ENCODE measurements around the gene SLC15A4. TPM values are rescaled to one million over a fixed set of nuclear protein-coding genes. Genes with fewer than 3 reads are reported as not detected.

SLC15A4 gene
- total RNA-seq, 1 donor, result 52.5 TPM

DNA sequence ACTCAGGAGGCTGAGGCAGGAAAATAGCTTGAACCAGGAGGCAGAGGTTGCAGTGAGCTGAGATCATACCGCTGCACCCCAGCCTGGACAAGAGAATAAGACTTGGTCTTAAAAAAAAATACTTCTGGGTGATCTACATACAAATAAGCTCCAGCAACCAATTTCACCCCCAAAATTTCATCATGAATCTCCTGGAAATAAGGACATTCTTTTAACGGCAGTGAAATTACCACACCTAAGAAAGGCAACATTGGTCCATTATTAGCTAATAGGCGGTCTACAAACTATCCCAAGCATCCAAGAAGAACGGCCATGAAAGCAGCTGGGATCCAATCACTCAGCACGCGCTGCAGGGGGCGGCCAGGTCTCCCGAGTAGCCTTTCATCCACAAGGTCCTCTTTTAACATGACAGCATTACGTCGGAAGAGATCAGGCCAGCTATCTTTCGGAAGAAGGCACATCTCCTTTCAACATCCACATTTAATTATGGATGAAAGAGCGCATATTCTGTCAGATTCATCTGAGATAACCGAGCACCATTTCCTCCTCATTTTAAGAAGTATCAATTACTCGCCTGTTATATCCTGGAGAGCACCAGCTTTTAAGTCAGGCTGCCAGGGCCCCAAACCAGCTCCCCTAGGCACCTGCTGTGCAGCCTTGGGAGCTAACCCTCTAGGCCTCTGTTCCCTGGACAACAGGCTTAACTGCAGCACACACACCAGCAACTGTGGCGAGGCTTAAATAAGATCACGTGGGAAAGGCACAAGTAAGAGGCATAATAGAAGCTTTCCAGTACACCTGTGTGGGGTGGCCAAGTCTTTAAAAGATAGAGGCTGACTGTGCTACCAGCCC is 4.2 kb downstream of the SLC15A4 start:
- H3K36me3 ChIP-seq (ENCODE audit: insufficient read depth, low read length), result peaks cover 3% of the 10 kb centered on the region
- DNase-seq (ENCODE audit: insufficient read length, low spot score, missing footprints), result no peak
- no peak overlapping the region for H3K4me3 ChIP-seq (ENCODE audit: insufficient read depth, low read length)
- H3K27ac ChIP-seq (ENCODE audit: low read depth, low read length), result peak overlapping the region; percentile 86
- TF ChIP-seq, protein P1, sequence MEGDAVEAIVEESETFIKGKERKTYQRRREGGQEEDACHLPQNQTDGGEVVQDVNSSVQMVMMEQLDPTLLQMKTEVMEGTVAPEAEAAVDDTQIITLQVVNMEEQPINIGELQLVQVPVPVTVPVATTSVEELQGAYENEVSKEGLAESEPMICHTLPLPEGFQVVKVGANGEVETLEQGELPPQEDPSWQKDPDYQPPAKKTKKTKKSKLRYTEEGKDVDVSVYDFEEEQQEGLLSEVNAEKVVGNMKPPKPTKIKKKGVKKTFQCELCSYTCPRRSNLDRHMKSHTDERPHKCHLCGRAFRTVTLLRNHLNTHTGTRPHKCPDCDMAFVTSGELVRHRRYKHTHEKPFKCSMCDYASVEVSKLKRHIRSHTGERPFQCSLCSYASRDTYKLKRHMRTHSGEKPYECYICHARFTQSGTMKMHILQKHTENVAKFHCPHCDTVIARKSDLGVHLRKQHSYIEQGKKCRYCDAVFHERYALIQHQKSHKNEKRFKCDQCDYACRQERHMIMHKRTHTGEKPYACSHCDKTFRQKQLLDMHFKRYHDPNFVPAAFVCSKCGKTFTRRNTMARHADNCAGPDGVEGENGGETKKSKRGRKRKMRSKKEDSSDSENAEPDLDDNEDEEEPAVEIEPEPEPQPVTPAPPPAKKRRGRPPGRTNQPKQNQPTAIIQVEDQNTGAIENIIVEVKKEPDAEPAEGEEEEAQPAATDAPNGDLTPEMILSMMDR (IDR thresholded peaks at IDR 0.05; ENCODE audit: extremely low read depth, low read depth, low read length), result no peak
- peaks cover 89% of the 10 kb centered on the region for H3K79me2 ChIP-seq (ENCODE audit: insufficient read depth, low read length)
- no peaks in the 10 kb centered on the region for H3K9me3 ChIP-seq (ENCODE audit: low read depth, low read length)
- H2AFZ ChIP-seq (ENCODE audit: low read length), result no peak overlapping the region
- H3K4me1 ChIP-seq (ENCODE audit: insufficient read depth, low read length), result peaks cover 43% of the 10 kb centered on the region
- H3K4me2 ChIP-seq (ENCODE audit: insufficient read depth, low read length), result no peak overlapping the region
- no peaks in the 10 kb centered on the region for H3K27me3 ChIP-seq (ENCODE audit: insufficient read depth, low read length)
- peaks cover 10% of the 10 kb centered on the region for H4K20me1 ChIP-seq (ENCODE audit: insufficient read depth, low read length)

DNA sequence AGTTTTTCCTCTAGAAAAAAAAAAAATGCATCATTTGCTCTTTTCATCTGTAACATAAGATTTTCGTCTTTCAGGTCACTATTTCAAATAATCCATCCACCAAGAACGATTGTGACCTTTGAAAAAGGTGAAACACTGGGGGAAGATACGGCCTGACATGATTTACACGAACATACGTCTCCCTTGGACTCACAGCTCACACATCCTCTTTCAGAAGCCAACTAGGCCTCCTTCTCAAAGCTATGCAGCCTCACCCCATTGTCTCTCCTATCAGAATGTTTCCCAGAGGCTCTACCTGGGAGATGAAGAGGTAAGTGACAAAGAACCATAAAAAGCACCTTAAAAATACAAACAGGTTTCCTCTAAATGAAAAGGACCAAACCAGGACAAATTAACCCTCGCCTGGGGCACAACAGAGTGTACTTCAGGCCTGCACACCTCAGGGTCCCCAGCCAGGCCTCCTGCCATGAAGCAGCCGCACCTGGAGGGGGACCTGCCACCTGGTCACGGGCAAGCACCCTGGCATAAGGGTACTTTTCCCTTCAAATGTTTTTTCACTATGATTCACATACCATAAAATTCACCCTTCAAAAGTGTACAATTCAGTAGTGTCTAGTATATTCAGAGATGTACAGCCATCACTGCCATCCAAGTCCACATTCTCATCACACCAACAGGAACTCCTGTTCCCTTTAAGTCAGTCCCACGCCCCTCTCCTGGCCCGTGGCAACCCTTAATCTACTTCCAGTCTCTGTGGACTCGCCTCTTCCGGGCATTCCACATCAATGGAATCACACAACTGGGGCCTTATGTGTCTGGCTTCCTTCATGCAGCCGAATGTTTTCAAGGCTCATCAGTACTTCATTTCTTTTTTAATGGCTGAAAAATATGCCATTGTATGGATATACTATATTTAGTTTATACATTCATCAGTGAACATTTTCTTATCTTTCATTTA is 5.4 kb downstream of the SLC15A4 start:
- Histone ChIP-seq H3K4me3 (ENCODE audit: insufficient read depth, low read length) (peak overlapping the region; percentile 4), H3K4me2 (ENCODE audit: insufficient read depth, low read length) (peak overlapping the region; percentile 20), H3K36me3 (ENCODE audit: insufficient read depth, low read length) (peaks cover 11% of the 10 kb centered on the region), H3K79me2 (ENCODE audit: insufficient read depth, low read length) (peaks cover 98% of the 10 kb centered on the region), H2AFZ (ENCODE audit: low read length) (no peak overlapping the region), H3K9me3 (ENCODE audit: low read depth, low read length) (no peaks in the 10 kb centered on the region), H3K4me1 (ENCODE audit: insufficient read depth, low read length) (peaks cover 39% of the 10 kb centered on the region), H4K20me1 (ENCODE audit: insufficient read depth, low read length) (peaks cover 10% of the 10 kb centered on the region), H3K27me3 (ENCODE audit: insufficient read depth, low read length) (no peaks in the 10 kb centered on the region), H3K27ac (ENCODE audit: low read depth, low read length) (peak overlapping the region; percentile 86)
- TF ChIP-seq, protein P1 (IDR thresholded peaks at IDR 0.05; ENCODE audit: extremely low read depth, low read depth, low read length), result no peak
- peak; percentile 96 for DNase-seq (ENCODE audit: insufficient read length, low spot score, missing footprints)

DNA sequence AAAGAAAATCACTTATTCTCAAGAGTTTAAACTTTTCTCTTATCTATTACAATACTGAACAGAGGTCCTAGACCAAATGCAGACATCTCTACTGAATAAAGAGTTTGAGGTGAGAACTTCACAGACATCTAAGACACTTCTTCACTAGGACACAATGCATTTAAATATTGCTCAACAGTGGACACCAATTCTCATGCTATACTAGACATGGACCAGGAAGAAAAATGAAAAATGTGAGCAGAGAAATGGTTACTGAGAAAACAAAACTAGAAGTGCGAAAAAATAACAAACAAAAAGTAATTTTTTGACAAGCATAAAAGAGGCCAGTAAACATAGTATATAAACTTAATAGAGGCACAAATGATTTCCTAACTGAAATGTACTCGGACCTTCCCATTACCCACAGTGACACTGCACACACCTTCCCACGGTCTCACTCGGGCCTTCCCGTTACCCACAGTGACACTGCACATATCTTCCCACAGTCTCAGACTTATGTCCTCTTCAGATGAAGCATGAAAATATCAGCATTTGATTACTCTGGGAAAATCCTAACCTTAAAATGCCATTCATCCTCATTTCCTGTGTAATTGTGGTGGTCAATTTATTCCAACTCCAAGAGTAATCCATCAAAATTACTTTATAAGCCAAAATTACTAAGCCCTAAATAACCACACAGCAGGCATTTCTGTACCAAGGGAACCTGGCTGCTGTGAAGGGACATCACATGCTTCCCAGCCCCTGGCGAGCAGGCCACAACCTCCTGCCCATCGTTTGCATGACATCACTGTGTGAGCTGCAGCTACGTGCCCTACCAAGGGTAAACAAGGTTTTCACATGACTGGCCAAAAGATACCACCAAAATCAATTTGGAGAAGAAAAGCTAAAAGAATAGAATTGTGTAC is 6.4 kb downstream of the SLC15A4 start:
- Histone ChIP-seq H3K79me2 (ENCODE audit: insufficient read depth, low read length) (peaks cover 98% of the 10 kb centered on the region), H4K20me1 (ENCODE audit: insufficient read depth, low read length) (peaks cover 10% of the 10 kb centered on the region), H3K36me3 (ENCODE audit: insufficient read depth, low read length) (peaks cover 13% of the 10 kb centered on the region), H3K4me2 (ENCODE audit: insufficient read depth, low read length) (peak overlapping the region; percentile 20), H3K4me3 (ENCODE audit: insufficient read depth, low read length) (no peak overlapping the region), H2AFZ (ENCODE audit: low read length) (no peak overlapping the region), H3K27ac (ENCODE audit: low read depth, low read length) (peak overlapping the region; percentile 86), H3K9me3 (ENCODE audit: low read depth, low read length) (no peaks in the 10 kb centered on the region), H3K4me1 (ENCODE audit: insufficient read depth, low read length) (peaks cover 33% of the 10 kb centered on the region), H3K27me3 (ENCODE audit: insufficient read depth, low read length) (no peaks in the 10 kb centered on the region)
- TF ChIP-seq, protein P1 (IDR thresholded peaks at IDR 0.05; ENCODE audit: extremely low read depth, low read depth, low read length), result no peak
- DNase-seq (ENCODE audit: insufficient read length, low spot score, missing footprints), result peak; percentile 92

Data from osteoblast (primary cell).